ENCODE measurements around the gene NADK2. TPM values are rescaled to one million over a fixed set of nuclear protein-coding genes. Genes with fewer than 3 reads are reported as not detected.

NADK2 gene
- total RNA-seq, 6 experiments from 2014 or later: 102 to 253 (median 142) TPM

GRCh38 chr5:36177715-36178523 lies 63.8 kb downstream of the NADK2 start:
- Histone ChIP-seq H3K9me3 (no peaks in the 10 kb centered on the region), H3K4me3 (no peak overlapping the region), H3K27ac (peak overlapping the region in 2 of 3 donors; percentile 12 to 70), H3K4me1 (peaks cover 0 to 81% (median 12%) of the 10 kb centered on the region in 4 donors), H3K27me3 (no peaks in the 10 kb centered on the region), H3K36me3 (peaks cover 0 to 5% (median 0%) of the 10 kb centered on the region in 4 donors)
- peak; percentile 69 to 86 (median 74) for ATAC-seq
- 37% methylated on average over 2 of the region's 2 CpGs for WGBS (ENCODE audit: insufficient coverage, low coverage, low lambda C conversion rate, missing lambda C conversion rate)
- intact Hi-C loops (cut with DNase I): no loop called here
- DNase-seq: no peak
- TF ChIP-seq CTCF (IDR thresholded peaks at IDR 0.05) (peak; percentile 60 to 74 (median 64)), POLR2A (IDR thresholded peaks at IDR 0.05) (no peak)

- no peak overlapping the region for H3K4me3 ChIP-seq
- no peaks in the 10 kb centered on the region for H3K27me3 ChIP-seq
- peaks cover 0 to 74% (median 11%) of the 10 kb centered on the region in 4 donors for H3K4me1 ChIP-seq
- TF ChIP-seq POLR2A (IDR thresholded peaks at IDR 0.05) (no peak), CTCF (IDR thresholded peaks at IDR 0.05) (no peak)
- DNase-seq (no peak), ATAC-seq (no peak)
- peaks cover 0 to 12% (median 0%) of the 10 kb centered on the region in 4 donors for H3K36me3 ChIP-seq
- peak overlapping the region in 2 of 3 donors; percentile 12 to 70 for H3K27ac ChIP-seq
- intact Hi-C loops (cut with DNase I): no loop called here
- H3K9me3 ChIP-seq: no peaks in the 10 kb centered on the region
- 55% methylated on average over 2 of the region's 2 CpGs for WGBS (ENCODE audit: insufficient coverage, low coverage, low lambda C conversion rate, missing lambda C conversion rate)
Observed at GRCh38 chr5:36177154-36177553, 64.6 kb downstream of the NADK2 start.

- 47% methylated on average over 5 of the region's 5 CpGs for WGBS (ENCODE audit: insufficient coverage, low coverage, low lambda C conversion rate, missing lambda C conversion rate)
- no peak overlapping the region for H3K4me3 ChIP-seq
- H3K27ac ChIP-seq: peak overlapping the region in 1 of 3 donors; percentile 47
- no peak for ATAC-seq
- H3K9me3 ChIP-seq: no peaks in the 10 kb centered on the region
- TF ChIP-seq POLR2A (IDR thresholded peaks at IDR 0.05): no peak
- no peak for TF ChIP-seq CTCF (IDR thresholded peaks at IDR 0.05)
- no peaks in the 10 kb centered on the region for H3K27me3 ChIP-seq
- peaks cover 0 to 23% (median 0%) of the 10 kb centered on the region in 4 donors for H3K36me3 ChIP-seq
- intact Hi-C loops (cut with DNase I): no loop called here
- no peak for DNase-seq
- H3K4me1 ChIP-seq: peaks cover 0 to 68% (median 6%) of the 10 kb centered on the region in 4 donors
Observed at GRCh38 chr5:36175043-36175442, 66.7 kb downstream of the NADK2 start.

- Histone ChIP-seq H3K4me3 (peak overlapping the region in 1 of 3 donors; percentile 12), H3K4me1 (peaks cover 0 to 58% (median 6%) of the 10 kb centered on the region in 4 donors), H3K36me3 (peaks cover 0 to 23% (median 0%) of the 10 kb centered on the region in 4 donors), H3K9me3 (no peaks in the 10 kb centered on the region), H3K27me3 (no peaks in the 10 kb centered on the region), H3K27ac (peak overlapping the region in 2 of 3 donors; percentile 23 to 47)
- 19% methylated on average over 3 of the region's 3 CpGs for WGBS (ENCODE audit: insufficient coverage, low coverage, low lambda C conversion rate, missing lambda C conversion rate)
- ATAC-seq: peak; percentile 71 to 78 (median 74)
- intact Hi-C loops (cut with DNase I): no loop called here
- DNase-seq: no peak
- no peak for TF ChIP-seq POLR2A (IDR thresholded peaks at IDR 0.05)
- no peak for TF ChIP-seq CTCF (IDR thresholded peaks at IDR 0.05)
Observed at GRCh38 chr5:36174119-36174518, 67.6 kb downstream of the NADK2 start.
